Loucy (cell line): ENCODE results near the gene CDC20B.

ENCODE experiments used
- H2AFZ ChIP-seq: fragments of 200-600 bp; sonication (generic); 2 replicates; pipeline ENCODE4 v1.6.0; 2016; ENCODE audit warnings: antibody characterized with exemption, mild to moderate bottlenecking, low read length, moderate library complexity
- H3F3A ChIP-seq: fragments of 200-600 bp; 2 replicates; pipeline ENCODE4 v1.6.0; 2016; ENCODE audit warnings: antibody characterized with exemption, low read depth, mild to moderate bottlenecking
- H3K27me3 ChIP-seq: fragments of 200-600 bp; sonication (generic); 2 replicates; pipeline ENCODE4 v1.6.1; 2014; ENCODE audit warnings: low read length, mild to moderate bottlenecking; ENCODE audit not compliant: insufficient read depth, poor library complexity, severe bottlenecking
- H3K36me3 ChIP-seq: fragments of 200-600 bp; sonication (generic); 2 replicates; pipeline ENCODE4 v1.6.1; 2016; ENCODE audit warnings: low read length; ENCODE audit not compliant: insufficient read depth
- H3K4me1 ChIP-seq: fragments of 200-600 bp; sonication (generic); 2 replicates; pipeline ENCODE4 v1.5.1; 2014; ENCODE audit warnings: low read length, mild to moderate bottlenecking; ENCODE audit not compliant: insufficient read depth, poor library complexity, severe bottlenecking
- H3K4me2 ChIP-seq: fragments of 200-600 bp; sonication (generic); 2 replicates; pipeline ENCODE4 v1.6.0; 2014; ENCODE audit warnings: antibody characterized with exemption, low read length, low read depth, mild to moderate bottlenecking; ENCODE audit not compliant: poor library complexity, severe bottlenecking
- H3K4me3 ChIP-seq: fragments of 200-600 bp; sonication (generic); 2 replicates; pipeline ENCODE4 v1.5.1; 2014; ENCODE audit warnings: low read length, mild to moderate bottlenecking, mixed read lengths; ENCODE audit not compliant: poor library complexity, severe bottlenecking
- H3K79me2 ChIP-seq: fragments of 200-600 bp; sonication (generic); 2 replicates; pipeline ENCODE4 v1.6.1; 2014; ENCODE audit warnings: low read length; ENCODE audit not compliant: insufficient read depth
- H3K9ac ChIP-seq: fragments of 200-600 bp; sonication (generic); 2 replicates; pipeline ENCODE4 v1.6.0; 2014; ENCODE audit warnings: mild to moderate bottlenecking, low read depth, low read length, moderate library complexity; ENCODE audit not compliant: poor library complexity, severe bottlenecking
- H3K9me2 ChIP-seq: fragments of 200-600 bp; sonication (generic); replicated peaks from 2 replicates; pipeline ENCODE4 v1.6.1; 2016; ENCODE audit warnings: low read depth, low read length, mixed read lengths
- H3K9me3 ChIP-seq: fragments of 200-600 bp; sonication (generic); 2 replicates; pipeline ENCODE4 v1.6.1; 2014; ENCODE audit warnings: mild to moderate bottlenecking, antibody characterized with exemption, low read length, low read depth; ENCODE audit not compliant: insufficient read depth
- H4K20me1 ChIP-seq: fragments of 200-600 bp; sonication (generic); 2 replicates; pipeline ENCODE4 v1.6.0; 2014; ENCODE audit warnings: antibody characterized with exemption, low read length, mild to moderate bottlenecking; ENCODE audit not compliant: insufficient read depth, poor library complexity, severe bottlenecking
- CTCF ChIP-seq: fragments of 200-600 bp; sonication (generic); conservative IDR thresholded peaks from 2 replicates; pipeline ENCODE4 v1.5.1; 2014; ENCODE audit warnings: mild to moderate bottlenecking, antibody characterized with exemption, low read length
- EZH2phosphoT487 ChIP-seq: fragments of 200-600 bp; IDR thresholded peaks from 2 replicates; pipeline ENCODE4 v1.6.1; 2018; ENCODE audit warnings: antibody characterized with exemption, mild to moderate bottlenecking, moderate library complexity, borderline replicate concordance

Gene CDC20B

GRCh38 chr5:55104946-55105701 is 67.9 kb downstream of the CDC20B start:
- Histone ChIP-seq H4K20me1 (no peaks in the 10 kb centered on the region), H3K9me3 (no peaks in the 10 kb centered on the region), H3K9ac (peak overlapping the region; percentile 80), H3K4me2 (peak overlapping the region; percentile 86), H3K79me2 (peaks cover 28% of the 10 kb centered on the region), H3K9me2 (no peaks in the 10 kb centered on the region), H3F3A (peaks cover 9% of the 10 kb centered on the region; the same call in 1 of the 2 replicates), H2AFZ (no peak overlapping the region), H3K4me1 (peaks cover 81% of the 10 kb centered on the region), H3K4me3 (peak overlapping the region; percentile 72), H3K36me3 (peaks cover 1% of the 10 kb centered on the region; the same call in 1 of the 2 replicates), H3K27me3 (no peaks in the 10 kb centered on the region)
- TF ChIP-seq EZH2phosphoT487, result no peak
- no peak for TF ChIP-seq CTCF

GRCh38 chr5:55104036-55104772 is 68.8 kb downstream of the CDC20B start:
- Histone ChIP-seq H3F3A (peaks cover 9% of the 10 kb centered on the region; the same call in 1 of the 2 replicates), H2AFZ (no peak overlapping the region), H3K9me3 (no peaks in the 10 kb centered on the region), H3K9me2 (no peaks in the 10 kb centered on the region), H3K4me2 (peak overlapping the region; percentile 86), H3K4me3 (peak overlapping the region; percentile 72), H3K9ac (peak overlapping the region; percentile 80), H3K36me3 (no peaks in the 10 kb centered on the region), H3K4me1 (peaks cover 72% of the 10 kb centered on the region), H3K79me2 (peaks cover 28% of the 10 kb centered on the region), H3K27me3 (no peaks in the 10 kb centered on the region), H4K20me1 (no peaks in the 10 kb centered on the region)
- no peak for TF ChIP-seq EZH2phosphoT487
- peak; percentile 33; the same call in 1 of the 2 replicates for TF ChIP-seq CTCF

GRCh38 chr5:55102348-55102747 is 70.6 kb downstream of the CDC20B start, which contains the start of gene GZMA:
Gene GZMA, plus strand, starts transcription at chr5:55102646. Its CDS starts 37 bp downstream, at chr5:55102683.
- no peaks in the 10 kb centered on the region for H3K9me2 ChIP-seq
- no peaks in the 10 kb centered on the region for H3K27me3 ChIP-seq
- H3F3A ChIP-seq, result peaks cover 9% of the 10 kb centered on the region; the same call in 1 of the 2 replicates
- no peaks in the 10 kb centered on the region for H3K36me3 ChIP-seq
- H4K20me1 ChIP-seq, result no peaks in the 10 kb centered on the region
- peak within 1 kb of the TSS; percentile 72 for H3K4me3 ChIP-seq
- peak within 1 kb of the TSS; percentile 80 for H3K9ac ChIP-seq
- H3K9me3 ChIP-seq, result no peaks in the 10 kb centered on the region
- no peak within 1 kb of the TSS for H2AFZ ChIP-seq
- peak within 1 kb of the TSS; percentile 86 for H3K4me2 ChIP-seq
- TF ChIP-seq EZH2phosphoT487 (no peak), CTCF (no peak)
- peaks cover 24% of the 10 kb centered on the region for H3K79me2 ChIP-seq
- peaks cover 54% of the 10 kb centered on the region for H3K4me1 ChIP-seq
